GM21717 (cell line): Measurements from ENCODE around the gene PTPA.

ENCODE experiments used
- ATAC-seq: cut with Tn5 transposase; IDR thresholded peaks from one replicate; pipeline ENCODE4 v1.9.1; 2021; ENCODE audit warnings: mild to moderate bottlenecking, moderate library complexity; ENCODE audit not compliant: unreplicated experiment

Gene PTPA

GRCh38 chr9:129110740-129111527, at the start of gene PTPA, which contains the start of gene CRAT:
PTPA (plus strand) TSS chr9:129111415; CDS start chr9:129111601, 186 bp downstream.
CRAT (minus strand) TSS chr9:129110793; CDS start chr9:129110509, 284 bp downstream.
- peak; percentile 63 for ATAC-seq

- no peak for ATAC-seq
Measured at GRCh38 chr9:129063061-129063460, 48.2 kb upstream of the PTPA start.

GRCh38 chr9:129064499-129064908, 46.7 kb upstream of the PTPA start:
- ATAC-seq = no peak

GRCh38 chr9:129068110-129068509, 43.1 kb upstream of the PTPA start:
- ATAC-seq = no peak

- ATAC-seq = peak; percentile 59
Measured at GRCh38 chr9:129068990-129069861, 42.0 kb upstream of the PTPA start.

- ATAC-seq = no peak
Measured at GRCh38 chr9:129069862-129070641, 41.2 kb upstream of the PTPA start.

- ATAC-seq = no peak
Measured at GRCh38 chr9:129070696-129071525, 40.3 kb upstream of the PTPA start.

GRCh38 chr9:129071526-129072126, 39.6 kb upstream of the PTPA start:
- no peak for ATAC-seq

- no peak for ATAC-seq
Measured at GRCh38 chr9:129072171-129072570, 39.0 kb upstream of the PTPA start.

- ATAC-seq = no peak
Measured at GRCh38 chr9:129073404-129073803, 37.8 kb upstream of the PTPA start.

- no peak for ATAC-seq
Measured at GRCh38 chr9:129074106-129074505, 37.1 kb upstream of the PTPA start.

GRCh38 chr9:129075996-129076639, 35.1 kb upstream of the PTPA start:
- no peak for ATAC-seq

GRCh38 chr9:129076640-129077037, 34.6 kb upstream of the PTPA start:
- ATAC-seq = no peak

- no peak for ATAC-seq
Measured at GRCh38 chr9:129077236-129077635, 34.0 kb upstream of the PTPA start.

- no peak for ATAC-seq
Measured at GRCh38 chr9:129078691-129079503, 32.3 kb upstream of the PTPA start.

GRCh38 chr9:129079829-129080228, 31.4 kb upstream of the PTPA start:
- no peak for ATAC-seq

GRCh38 chr9:129080298-129080600, 31.0 kb upstream of the PTPA start:
- no peak for ATAC-seq

- peak; percentile 89 for ATAC-seq
Measured at GRCh38 chr9:129080601-129081387, 30.4 kb upstream of the PTPA start, which contains the start of gene DOLPP1. DOLPP1 (plus strand) TSS chr9:129081111; CDS start chr9:129081132, 21 bp downstream.
